ENCODE data around the gene TASP1.
A peak's percentile ranks its signal among the peaks of the same experiment; 100 is the strongest.

TASP1 gene

DNA sequence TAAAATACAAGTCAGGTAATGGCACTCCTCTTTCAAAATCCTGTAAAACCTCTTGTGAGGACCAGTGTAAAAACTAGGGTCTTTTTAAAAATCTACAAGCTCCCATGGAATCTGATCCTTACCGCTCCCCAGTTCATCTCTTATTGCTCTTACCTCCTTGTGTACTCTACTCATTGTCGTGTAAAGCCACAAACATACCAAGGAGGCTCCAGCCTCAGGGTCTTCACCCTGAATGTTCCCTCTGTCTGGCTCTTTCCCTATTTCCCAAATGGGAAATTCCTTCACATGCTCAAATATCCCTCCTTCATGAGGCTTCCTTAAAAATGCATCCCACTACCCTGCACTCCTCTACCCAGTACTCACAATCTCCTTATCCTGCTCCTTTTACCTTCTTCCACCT lies 67.1 kb downstream of the TASP1 start:
- no peak for DNase-seq (ENCODE audit: low read depth)

GRCh38 chr20:13567663-13568062 lies 71.1 kb downstream of the TASP1 start:
- DNase-seq (ENCODE audit: low read depth), result no peak

DNA sequence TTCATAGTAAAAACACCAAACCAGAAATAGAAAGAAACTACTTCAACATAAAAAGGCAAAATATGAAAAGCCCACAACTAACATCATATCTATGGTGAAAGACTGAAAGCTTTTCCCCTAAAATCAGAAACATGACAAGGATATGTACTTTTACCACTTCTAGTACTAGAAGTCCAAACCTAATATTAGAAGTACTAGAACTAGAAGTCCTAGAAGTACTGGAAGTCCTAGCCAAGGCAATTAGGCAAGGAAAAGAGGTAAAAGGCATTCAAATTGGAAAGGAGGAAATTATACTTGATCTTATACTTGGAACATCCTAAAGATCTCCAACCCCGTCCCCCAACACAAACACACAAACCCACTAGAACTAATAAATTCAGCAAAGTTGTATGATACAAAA lies 74.9 kb downstream of the TASP1 start:
- no peak for DNase-seq (ENCODE audit: low read depth)

DNA sequence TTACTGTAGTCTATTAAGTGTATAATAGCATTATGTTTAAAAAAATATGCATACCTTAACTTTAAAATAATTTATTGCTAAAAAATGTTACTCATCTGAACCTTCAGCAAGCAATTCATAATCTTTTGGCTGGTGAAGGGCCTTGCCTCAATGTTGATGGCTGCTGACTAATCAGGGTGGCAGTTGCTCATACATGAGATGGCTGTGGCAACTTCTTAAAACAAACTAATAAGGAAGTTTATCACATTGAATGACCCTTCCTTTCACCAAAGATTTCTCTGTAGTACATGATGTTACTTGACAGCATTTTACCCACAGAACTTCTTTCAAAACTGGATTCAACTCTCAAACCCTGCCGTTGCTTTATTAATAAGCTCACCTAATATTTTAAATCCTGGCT lies 84.0 kb downstream of the TASP1 start:
- DNase-seq (ENCODE audit: low read depth), result no peak

GRCh38 chr20:13554076-13554475 lies 84.7 kb downstream of the TASP1 start:
- DNase-seq (ENCODE audit: low read depth), result no peak

DNA sequence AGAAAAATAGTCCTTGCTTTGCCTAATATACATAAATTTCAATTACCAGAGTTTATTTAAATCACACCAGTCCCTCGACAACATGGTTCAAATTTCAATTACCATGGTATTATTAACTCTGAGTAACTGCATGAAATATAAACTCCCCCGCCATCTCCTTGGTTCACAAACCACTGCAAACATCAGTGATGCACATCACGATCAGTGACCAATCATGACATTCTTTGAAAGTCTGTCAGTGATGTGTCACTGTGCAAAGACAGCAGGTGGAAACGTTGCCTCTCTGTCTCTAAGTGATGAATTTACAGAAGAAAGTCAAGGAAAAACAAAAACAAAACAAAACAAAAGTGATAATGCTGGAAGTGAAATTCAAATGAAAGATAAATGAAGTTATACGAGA lies 86.7 kb downstream of the TASP1 start:
- DNase-seq (ENCODE audit: low read depth), result no peak

GRCh38 chr20:13549451-13549850 lies 89.3 kb downstream of the TASP1 start:
- no peak for DNase-seq (ENCODE audit: low read depth)

- peak; percentile 32 for DNase-seq (ENCODE audit: low read depth)
Observed at GRCh38 chr20:13546497-13547131, 92.1 kb downstream of the TASP1 start.

- no peak for DNase-seq (ENCODE audit: low read depth)
Observed at GRCh38 chr20:13545790-13546189, 92.9 kb downstream of the TASP1 start.

GRCh38 chr20:13543783-13544182 lies 94.9 kb downstream of the TASP1 start:
- no peak for DNase-seq (ENCODE audit: low read depth)

GRCh38 chr20:13535627-13536026 lies 103.1 kb downstream of the TASP1 start:
- no peak for DNase-seq (ENCODE audit: low read depth)

DNA sequence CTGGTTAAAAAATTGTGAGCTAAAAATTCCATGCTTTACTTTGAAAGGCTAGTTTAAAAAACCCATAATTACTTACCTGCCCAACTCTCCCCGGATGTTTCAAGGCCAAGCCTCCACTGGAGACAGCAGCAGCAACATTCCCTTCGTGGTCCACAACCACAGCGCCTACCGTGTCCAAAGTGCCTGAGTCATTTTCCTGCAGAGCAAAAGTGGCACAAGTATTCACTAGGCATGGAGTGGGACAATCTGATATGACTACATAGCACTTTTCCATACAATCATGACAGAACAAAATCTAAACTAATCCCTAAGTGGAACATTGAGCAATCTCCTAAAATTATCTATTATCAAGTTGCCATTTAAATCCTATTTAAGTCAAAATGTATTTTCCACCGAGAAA lies 104.8 kb downstream of the TASP1 start:
- no peak for DNase-seq (ENCODE audit: low read depth)

GRCh38 chr20:13530146-13530545 lies 108.6 kb downstream of the TASP1 start:
- no peak for DNase-seq (ENCODE audit: low read depth)

- DNase-seq (ENCODE audit: low read depth), result no peak
Observed at GRCh38 chr20:13526551-13526950, 112.2 kb downstream of the TASP1 start.

DNA sequence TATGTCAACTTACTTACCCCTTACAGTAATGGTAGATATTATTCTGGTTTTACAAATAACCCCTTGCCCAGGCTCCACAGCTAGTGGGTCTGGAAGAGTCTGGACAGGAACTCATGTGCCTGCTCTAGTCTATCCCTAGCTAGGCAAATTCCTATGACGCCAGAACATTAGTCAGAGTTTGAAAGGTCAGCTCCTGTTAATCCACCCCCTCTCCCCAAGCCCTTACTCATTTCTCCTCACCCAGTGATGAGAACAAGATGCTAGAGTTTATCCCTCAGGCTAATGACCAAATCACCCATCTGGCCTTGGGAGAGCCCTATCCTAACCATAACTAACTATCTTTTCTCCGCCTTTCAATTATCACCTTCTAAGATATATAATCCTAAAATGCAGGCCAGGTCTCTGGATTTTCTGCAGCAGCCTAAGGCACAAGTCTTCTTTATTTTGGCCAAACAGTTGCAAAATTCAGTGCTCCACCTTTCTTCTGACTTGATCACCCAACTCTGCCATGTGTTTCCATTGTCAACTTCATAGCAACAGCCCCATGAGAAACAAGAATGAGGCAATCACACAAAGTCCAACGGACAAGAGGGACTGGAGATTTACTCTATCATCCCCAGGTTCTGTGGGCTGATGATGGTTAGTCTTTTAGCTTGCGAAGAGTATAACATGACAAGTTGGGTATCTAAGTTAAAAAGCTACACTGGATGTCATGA lies 113.3 kb downstream of the TASP1 start:
- DNase-seq (ENCODE audit: low read depth), result no peak

DNA sequence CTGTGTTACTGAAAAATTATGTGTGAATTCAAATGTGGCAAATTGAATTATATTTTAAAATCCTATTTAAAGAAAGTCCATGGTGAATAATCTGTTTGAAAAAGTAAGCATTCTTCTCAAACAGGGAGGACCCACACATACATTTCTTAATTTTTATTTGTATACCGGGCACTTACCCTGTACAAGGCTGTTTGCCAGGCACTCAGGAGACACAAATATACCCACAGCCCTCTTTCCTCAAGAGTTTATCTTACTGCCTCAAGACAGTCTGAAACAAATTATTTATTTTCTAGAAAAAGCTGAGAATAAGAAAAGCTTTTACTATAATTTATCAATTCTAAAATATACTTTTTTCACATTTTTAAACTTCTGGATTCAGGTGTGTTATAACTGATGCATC lies 114.4 kb downstream of the TASP1 start:
- DNase-seq (ENCODE audit: low read depth), result no peak

- no peak for DNase-seq (ENCODE audit: low read depth)
Observed at GRCh38 chr20:13517831-13518230, 120.9 kb downstream of the TASP1 start.

GRCh38 chr20:13515796-13516558 lies 122.8 kb downstream of the TASP1 start:
- DNase-seq (ENCODE audit: low read depth), result no peak

DNA sequence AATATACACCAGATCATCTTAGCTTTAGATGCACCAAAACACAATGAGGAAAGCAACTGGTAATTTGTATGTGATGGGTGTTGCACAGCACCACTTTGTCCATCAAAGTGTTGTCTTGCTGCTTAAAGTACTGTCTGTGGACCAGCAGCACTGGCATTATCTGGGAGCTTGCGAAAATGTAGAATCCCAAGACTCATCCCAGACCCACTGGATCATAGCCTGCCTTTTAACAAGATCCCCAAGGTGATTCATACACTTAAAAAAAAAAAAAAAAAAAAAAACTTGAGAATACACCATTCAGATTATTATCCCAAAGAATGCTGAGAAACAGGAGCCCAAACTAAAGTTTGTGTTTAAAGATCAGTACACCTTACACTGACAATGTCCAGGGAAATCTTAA lies 123.4 kb downstream of the TASP1 start:
- no peak for DNase-seq (ENCODE audit: low read depth)

- no peak for DNase-seq (ENCODE audit: low read depth)
Observed at GRCh38 chr20:13510837-13511488, 127.8 kb downstream of the TASP1 start.

- no peak for DNase-seq (ENCODE audit: low read depth)
Observed at GRCh38 chr20:13507646-13508045, 131.1 kb downstream of the TASP1 start.

DNA sequence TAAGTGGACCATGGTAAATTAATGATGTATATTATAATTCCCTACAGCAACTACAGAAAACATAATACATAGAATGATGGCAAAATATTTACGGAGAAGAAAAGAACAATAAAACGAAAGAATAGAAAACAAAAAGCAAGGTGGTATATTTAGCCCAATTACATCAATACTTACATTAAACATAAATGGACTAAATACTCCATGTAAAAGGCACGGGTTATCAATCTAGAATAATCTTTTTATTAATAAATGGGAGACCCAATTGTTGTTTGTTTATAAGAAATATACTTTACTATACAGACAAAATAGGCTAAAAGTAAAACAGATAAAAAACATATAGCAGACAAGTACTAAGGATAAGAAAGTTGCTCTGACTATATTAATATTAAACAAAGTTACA lies 137.2 kb downstream of the TASP1 start:
- no peak for DNase-seq (ENCODE audit: low read depth)

- no peak for DNase-seq (ENCODE audit: low read depth)
Observed at GRCh38 chr20:13494019-13494418, 144.7 kb downstream of the TASP1 start.

All from stimulated activated CD4-positive, alpha-beta T cell treated with anti-CD3 and anti-CD28 coated beads, Interleukin-2, amount 100 ng/mL, for 4 hours (primary cell).